GM12892 (cell line): ENCODE measurements around the gene STAC2.

Source experiments
- POLR2A ChIP-seq: IDR thresholded peaks from 2 replicates; pipeline ENCODE4 v1.6.1; 2011; ENCODE audit warnings: low read depth, low read length, control low read depth
- TAF1 ChIP-seq: IDR thresholded peaks from 2 replicates; pipeline ENCODE4 v1.6.1; 2011; ENCODE audit warnings: low read depth, mild to moderate bottlenecking, control low read depth, low read length, borderline replicate concordance

DNA sequence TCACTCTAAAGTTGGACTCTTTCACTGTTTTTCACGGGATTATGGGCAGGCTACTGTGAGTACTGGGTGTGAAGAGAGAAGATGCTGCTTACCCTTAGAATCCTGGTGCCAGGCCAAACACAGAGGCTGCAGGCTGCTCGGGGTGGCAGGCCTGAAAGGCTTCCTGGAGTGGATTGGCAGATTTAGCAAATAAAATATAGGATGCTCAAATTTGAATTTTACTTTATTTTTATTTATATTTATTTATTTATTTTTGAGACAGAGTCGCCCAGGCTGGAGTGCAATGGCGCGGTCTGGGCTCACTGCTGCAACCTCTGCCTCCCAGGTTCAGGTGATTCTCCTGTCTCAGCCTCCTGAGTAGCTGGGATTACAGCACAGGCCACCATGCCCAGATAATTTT, 14.9 kb upstream of the STAC2 start:
- TF ChIP-seq TAF1 (no peak), POLR2A (no peak)
